KMS-11 (cell line): ENCODE results near the gene FHIT.

Experiments
- H2AFZ ChIP-seq: fragments of 200-600 bp; sonication (generic); 2 replicates; pipeline ENCODE4 v1.6.1; 2016; ENCODE audit warnings: antibody characterized with exemption, mixed run types, low read depth
- H3K27ac ChIP-seq: fragments of 200-600 bp; sonication (generic); 2 replicates; pipeline ENCODE4 v1.6.1; 2016; ENCODE audit warnings: mild to moderate bottlenecking, mixed run types
- H3K27me3 ChIP-seq: fragments of 200-600 bp; sonication (generic); 2 replicates; pipeline ENCODE4 v1.6.1; 2017; ENCODE audit warnings: mild to moderate bottlenecking, low read depth, mixed run types, moderate library complexity; ENCODE audit not compliant: insufficient read depth
- H3K36me3 ChIP-seq: fragments of 200-600 bp; sonication (generic); 2 replicates; pipeline ENCODE4 v1.6.1; 2017; ENCODE audit warnings: mild to moderate bottlenecking, mixed run types; ENCODE audit not compliant: insufficient read depth
- H3K4me1 ChIP-seq: fragments of 200-600 bp; sonication (generic); 2 replicates; pipeline ENCODE4 v1.6.1; 2016; ENCODE audit warnings: mild to moderate bottlenecking, low read depth, mixed run types; ENCODE audit not compliant: poor library complexity, severe bottlenecking
- H3K4me2 ChIP-seq: fragments of 200-600 bp; sonication (generic); 2 replicates; pipeline ENCODE4 v1.7.0; 2016; ENCODE audit warnings: mild to moderate bottlenecking, mixed run types
- H3K4me3 ChIP-seq: fragments of 200-600 bp; sonication (generic); IDR thresholded peaks from 2 replicates; pipeline ENCODE4 v1.6.1; 2017; ENCODE audit warnings: low read depth, low read length, mixed read lengths; ENCODE audit not compliant: insufficient read depth
- H3K79me2 ChIP-seq: fragments of 200-600 bp; sonication (generic); 2 replicates; pipeline ENCODE4 v1.6.1; 2016; ENCODE audit warnings: low read depth, mixed run types; ENCODE audit not compliant: insufficient read depth
- H3K9ac ChIP-seq: fragments of 200-600 bp; sonication (generic); 2 replicates; pipeline ENCODE4 v1.6.1; 2016; ENCODE audit warnings: mild to moderate bottlenecking, mixed run types
- H4K20me1 ChIP-seq: fragments of 200-600 bp; sonication (generic); 2 replicates; pipeline ENCODE4 v1.6.1; 2016; ENCODE audit warnings: mild to moderate bottlenecking, mixed run types; ENCODE audit not compliant: insufficient read depth
- TF ChIP-seq, protein P1 (sequence below): fragments of 200-600 bp; sonication (generic); conservative IDR thresholded peaks from 2 replicates; pipeline ENCODE4 v1.6.1; 2017; ENCODE audit warnings: low read depth, mild to moderate bottlenecking, antibody characterized with exemption, low read length, moderate library complexity, mixed read lengths

FHIT gene

DNA sequence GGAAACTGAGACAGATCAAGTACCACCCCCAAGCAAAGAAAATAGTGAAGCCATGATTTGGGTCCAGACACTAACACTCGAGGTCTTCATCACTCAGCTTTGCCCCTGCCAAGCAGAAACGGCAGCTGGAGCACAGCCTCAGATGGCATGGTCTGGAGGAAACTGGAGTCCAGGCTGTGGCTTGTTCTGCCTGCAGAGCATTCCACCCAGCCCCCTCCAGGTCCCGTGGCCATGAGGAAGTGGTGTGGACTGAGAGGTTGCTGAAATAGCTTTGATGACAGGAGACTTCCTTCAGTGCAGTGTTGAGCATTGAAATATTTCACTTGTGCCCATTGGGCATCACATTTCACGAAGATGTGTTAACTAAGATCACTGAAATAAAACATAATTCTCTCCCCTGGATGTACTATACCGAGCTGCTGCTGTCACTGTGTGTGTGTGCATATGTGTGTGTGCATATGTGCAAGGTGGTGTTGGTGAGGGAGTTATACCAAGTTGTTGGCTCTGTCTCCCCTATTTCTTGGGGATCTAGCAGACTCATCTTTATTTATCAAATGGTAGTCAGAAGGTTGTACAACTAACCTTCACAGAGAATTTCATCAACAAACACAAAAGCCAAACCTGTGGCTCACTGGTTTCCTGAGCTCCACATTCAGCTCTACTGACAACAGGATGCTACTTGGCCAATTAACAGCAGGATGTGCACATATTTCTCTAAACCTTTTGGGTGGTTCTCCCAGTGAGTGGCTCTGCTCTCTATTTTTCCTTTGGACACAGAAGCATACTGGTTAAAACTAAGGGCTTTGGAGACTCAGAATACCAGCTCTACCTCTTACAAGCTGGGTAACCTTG is 1541.3 kb downstream of the FHIT start:
- no peak overlapping the region for H3K27ac ChIP-seq
- no peak overlapping the region for H2AFZ ChIP-seq
- no peak overlapping the region for H3K4me2 ChIP-seq
- H3K36me3 ChIP-seq = no peaks in the 10 kb centered on the region
- no peak overlapping the region for H3K4me3 ChIP-seq
- TF ChIP-seq, protein P1, sequence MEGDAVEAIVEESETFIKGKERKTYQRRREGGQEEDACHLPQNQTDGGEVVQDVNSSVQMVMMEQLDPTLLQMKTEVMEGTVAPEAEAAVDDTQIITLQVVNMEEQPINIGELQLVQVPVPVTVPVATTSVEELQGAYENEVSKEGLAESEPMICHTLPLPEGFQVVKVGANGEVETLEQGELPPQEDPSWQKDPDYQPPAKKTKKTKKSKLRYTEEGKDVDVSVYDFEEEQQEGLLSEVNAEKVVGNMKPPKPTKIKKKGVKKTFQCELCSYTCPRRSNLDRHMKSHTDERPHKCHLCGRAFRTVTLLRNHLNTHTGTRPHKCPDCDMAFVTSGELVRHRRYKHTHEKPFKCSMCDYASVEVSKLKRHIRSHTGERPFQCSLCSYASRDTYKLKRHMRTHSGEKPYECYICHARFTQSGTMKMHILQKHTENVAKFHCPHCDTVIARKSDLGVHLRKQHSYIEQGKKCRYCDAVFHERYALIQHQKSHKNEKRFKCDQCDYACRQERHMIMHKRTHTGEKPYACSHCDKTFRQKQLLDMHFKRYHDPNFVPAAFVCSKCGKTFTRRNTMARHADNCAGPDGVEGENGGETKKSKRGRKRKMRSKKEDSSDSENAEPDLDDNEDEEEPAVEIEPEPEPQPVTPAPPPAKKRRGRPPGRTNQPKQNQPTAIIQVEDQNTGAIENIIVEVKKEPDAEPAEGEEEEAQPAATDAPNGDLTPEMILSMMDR = no peak
- no peaks in the 10 kb centered on the region for H3K4me1 ChIP-seq
- H3K27me3 ChIP-seq = no peaks in the 10 kb centered on the region
- H3K9ac ChIP-seq = no peak overlapping the region
- no peaks in the 10 kb centered on the region for H4K20me1 ChIP-seq
- no peaks in the 10 kb centered on the region for H3K79me2 ChIP-seq

DNA sequence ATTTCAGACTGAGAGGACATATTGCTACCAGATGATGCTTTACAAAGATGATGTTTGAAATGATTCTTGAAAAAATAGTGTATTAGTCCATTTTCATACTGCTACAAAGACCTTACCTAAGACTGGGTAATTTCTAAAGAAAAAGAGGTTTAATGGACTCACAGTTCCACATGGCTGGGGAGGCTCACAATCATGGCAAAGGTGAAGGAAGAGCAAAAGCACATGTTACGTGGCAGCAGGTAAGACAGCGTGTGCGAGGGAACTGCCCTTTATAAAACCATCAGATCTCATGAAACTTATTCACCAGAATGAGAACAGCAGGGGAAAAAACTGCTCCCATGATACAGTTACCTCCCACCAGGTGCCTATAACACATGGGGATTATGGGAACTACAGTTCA is 1543.0 kb downstream of the FHIT start:
- no peaks in the 10 kb centered on the region for H3K79me2 ChIP-seq
- H3K4me1 ChIP-seq = no peaks in the 10 kb centered on the region
- no peak overlapping the region for H3K9ac ChIP-seq
- H3K4me3 ChIP-seq = no peak overlapping the region
- TF ChIP-seq, protein P1 = no peak
- no peak overlapping the region for H3K4me2 ChIP-seq
- H3K36me3 ChIP-seq = no peaks in the 10 kb centered on the region
- H3K27me3 ChIP-seq = no peaks in the 10 kb centered on the region
- H4K20me1 ChIP-seq = no peaks in the 10 kb centered on the region
- H3K27ac ChIP-seq = no peak overlapping the region
- no peak overlapping the region for H2AFZ ChIP-seq

DNA sequence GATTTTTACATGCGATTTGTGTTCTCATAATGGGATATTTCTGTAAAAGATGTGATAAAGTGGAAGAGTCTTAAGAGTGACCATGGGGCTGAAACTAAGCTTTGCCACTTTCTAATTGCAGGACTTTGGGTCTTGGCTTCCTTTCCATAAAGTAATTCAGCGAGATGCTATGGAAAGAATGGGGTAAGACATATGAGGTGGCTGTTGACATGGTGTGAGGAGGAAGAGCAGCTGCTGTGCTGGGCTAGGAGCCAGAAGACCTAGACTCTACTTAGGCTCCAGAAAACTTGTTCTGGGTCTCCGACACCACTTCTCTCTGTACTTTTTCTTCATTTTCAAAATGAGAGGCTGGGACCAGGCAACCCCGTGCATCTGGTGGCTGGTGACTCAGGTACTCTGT is 1547.0 kb downstream of the FHIT start:
- Histone ChIP-seq H3K27ac (no peak overlapping the region), H3K79me2 (no peaks in the 10 kb centered on the region), H3K4me3 (no peak overlapping the region), H3K27me3 (no peaks in the 10 kb centered on the region), H2AFZ (no peak overlapping the region), H3K36me3 (no peaks in the 10 kb centered on the region), H3K4me1 (no peaks in the 10 kb centered on the region), H4K20me1 (no peaks in the 10 kb centered on the region), H3K4me2 (no peak overlapping the region), H3K9ac (no peak overlapping the region)
- TF ChIP-seq, protein P1 = no peak

DNA sequence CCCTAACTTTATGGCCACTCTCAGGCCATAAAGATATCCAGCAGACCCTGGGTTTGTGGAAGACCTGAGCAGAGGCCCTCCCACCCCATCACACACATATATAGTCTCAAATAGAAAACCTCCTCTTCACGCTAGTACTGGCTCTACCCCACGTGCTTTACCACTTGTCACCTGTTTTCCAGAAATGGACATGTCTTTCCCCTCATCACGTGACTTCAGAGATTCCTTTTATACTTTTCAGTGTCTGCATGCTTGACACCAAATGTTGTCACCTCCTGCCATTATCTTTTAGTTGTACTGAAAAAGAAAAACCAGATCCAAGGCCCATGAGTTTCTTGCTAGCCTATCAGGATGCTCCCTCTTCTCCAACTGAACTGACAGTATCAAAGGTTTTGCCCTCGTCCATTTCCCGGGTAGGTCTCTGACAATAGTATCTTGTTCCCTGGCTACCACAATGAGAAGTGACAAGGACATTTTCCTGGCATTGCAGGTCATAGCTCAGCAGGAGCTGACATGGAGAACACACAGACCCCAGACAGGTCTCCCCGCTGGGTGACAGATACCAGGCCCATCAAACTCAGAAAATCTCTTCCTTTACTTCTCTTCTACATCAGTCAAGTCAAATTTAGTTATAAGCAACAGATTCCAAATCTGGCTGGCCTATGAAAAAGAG is 1551.5 kb downstream of the FHIT start:
- H3K4me1 ChIP-seq = no peaks in the 10 kb centered on the region
- no peak overlapping the region for H3K9ac ChIP-seq
- TF ChIP-seq, protein P1 = no peak
- H2AFZ ChIP-seq = no peak overlapping the region
- no peak overlapping the region for H3K4me2 ChIP-seq
- no peaks in the 10 kb centered on the region for H3K79me2 ChIP-seq
- H3K36me3 ChIP-seq = no peaks in the 10 kb centered on the region
- no peaks in the 10 kb centered on the region for H4K20me1 ChIP-seq
- no peaks in the 10 kb centered on the region for H3K27me3 ChIP-seq
- no peak overlapping the region for H3K27ac ChIP-seq
- H3K4me3 ChIP-seq = no peak overlapping the region
